HepG2 (cell line): ENCODE data around the gene CPNE5. TPM values are rescaled to one million over a fixed set of nuclear protein-coding genes. Genes with fewer than 3 reads are reported as not detected.

Experiments
- ATAC-seq: fragments of 200-7000 bp; cut with Tn5 transposase; 3 replicates; pipeline ENCODE4 v1.9.1; 2020; ENCODE audit warnings: mild to moderate bottlenecking, moderate library complexity
- BruUV-seq: library from RNA; stranded (reverse); fragments of 400-500 nt; replicated peaks from 2 replicates; lab custom pipeline; 2021; lab: Mats Ljungman, UMichigan
- CTCF ChIA-PET: fragments of 300-600 bp; formaldehyde crosslinking; extraction: SDS; loops from one replicate; lab custom pipeline; 2021; ENCODE audit warnings: low total read pairs, inconsistent platforms, low intra/inter-chr PET ratio; lab: Yijun Ruan, JAX
- POLR2A ChIA-PET: fragments of 350-600 bp; sonication (Branson Sonifier 250); formaldehyde crosslinking; loops from one replicate; lab custom pipeline; 2020; ENCODE audit warnings: antibody characterized with exemption, inconsistent platforms; lab: Yijun Ruan, JAX
- DNase-seq: peaks from one replicate; pipeline ENCODE4 v3.0.0-alpha.2; 2015; ENCODE audit warnings: low spot score
- FAIRE-seq: peaks from 3 replicates; lab custom pipeline; 2011; peaks lifted over from hg19 to GRCh38; lab: Jason Lieb, UNC
- H2AFZ ChIP-seq: one replicate; pipeline ENCODE4 v1.6.1; 2011; ENCODE audit warnings: low read length, inconsistent platforms
- H3K27ac ChIP-seq: fragments of 300-600 bp; 3 replicates; pipeline ENCODE4 v1.8.0; 2011; ENCODE audit warnings: mixed run types, mild to moderate bottlenecking, mixed read lengths, low read length, inconsistent platforms; ENCODE audit not compliant: insufficient read depth; ENCODE audit errors: extremely low read length
- H3K27me3 ChIP-seq, 2 experiments: fragments of 200-600 bp in 1 of 2; 2 replicates in 1 of 2; 3 replicates in 1 of 2; pipeline versions ENCODE4 v1.6.0 to v1.8.0; 2011; ENCODE audit warnings: low read length in 2 of 2, mild to moderate bottlenecking in 2 of 2, moderate library complexity in 2 of 2, inconsistent platforms in 1 of 2; ENCODE audit not compliant: insufficient read depth in 2 of 2, control insufficient read depth in 1 of 2
- H3K36me3 ChIP-seq, 2 experiments: fragments of 200-600 bp in 1 of 2; replicated peaks in 1 of 2; 2 replicates in 1 of 2; 3 replicates in 1 of 2; pipeline versions ENCODE4 v1.5.1 to v1.8.0; 2011; ENCODE audit warnings: low read length in 2 of 2, inconsistent platforms in 1 of 2; ENCODE audit not compliant: insufficient read depth in 2 of 2, control insufficient read depth in 1 of 2
- H3K4me1 ChIP-seq: 2 replicates; pipeline ENCODE4 v1.5.1; 2012; ENCODE audit warnings: low read length, inconsistent platforms; ENCODE audit not compliant: insufficient read depth
- H3K4me2 ChIP-seq: 2 replicates; pipeline ENCODE4 v1.6.0; 2011; ENCODE audit warnings: low read depth, low read length, inconsistent platforms
- H3K4me3 ChIP-seq, 3 experiments: fragments of 200-600 bp in 1 of 3; sonication (generic), shearing (Covaris generic) in 1 of 3; replicated peaks in 1 of 3; 2 replicates each; pipeline ENCODE4 v1.5.1; 2011 to 2016; ENCODE audit warnings: low read length in 3 of 3, inconsistent platforms in 2 of 3, low read depth in 2 of 3, mild to moderate bottlenecking in 2 of 3, control low read depth in 1 of 3, mixed read lengths in 1 of 3; ENCODE audit not compliant: insufficient read depth in 1 of 3
- H3K79me2 ChIP-seq: one replicate; pipeline ENCODE4 v1.6.1; 2011; ENCODE audit warnings: low read length, inconsistent platforms; ENCODE audit not compliant: insufficient read depth
- H3K9ac ChIP-seq: 2 replicates; pipeline ENCODE4 v1.6.0; 2011; ENCODE audit warnings: mild to moderate bottlenecking, low read depth, low read length, inconsistent platforms; ENCODE audit not compliant: insufficient read depth
- H3K9me3 ChIP-seq: 2 replicates; pipeline ENCODE4 v1.5.1; 2012; ENCODE audit warnings: mild to moderate bottlenecking, low read length
- H4K20me1 ChIP-seq: 2 replicates; pipeline ENCODE4 v1.6.0; 2011; ENCODE audit warnings: inconsistent platforms, mild to moderate bottlenecking, low read length, moderate library complexity; ENCODE audit not compliant: insufficient read depth
- ARID5B ChIP-seq: IDR thresholded peaks from 2 replicates; pipeline ENCODE4 v1.4.0; 2020; ENCODE audit warnings: mild to moderate bottlenecking, missing genetic modification reagents
- CAMTA2 ChIP-seq: sonication (generic); formaldehyde crosslinking; IDR thresholded peaks from 2 replicates; pipeline ENCODE4 v1.4.0; 2020; ENCODE audit warnings: mild to moderate bottlenecking, missing genetic modification reagents, borderline replicate concordance
- KDM6A ChIP-seq: IDR thresholded peaks from 2 replicates; pipeline ENCODE4 v1.6.1; 2016; ENCODE audit warnings: low read depth
- PITX1 ChIP-seq: sonication (generic); formaldehyde crosslinking; IDR thresholded peaks from 2 replicates; pipeline ENCODE4 v1.5.1; 2020; ENCODE audit warnings: mild to moderate bottlenecking, missing genetic modification reagents
- SAP130 ChIP-seq: IDR thresholded peaks from 2 replicates; pipeline ENCODE4 v1.6.1; 2016; ENCODE audit warnings: low read depth
- SMAD1 ChIP-seq: sonication (generic); formaldehyde crosslinking; IDR thresholded peaks from 2 replicates; pipeline ENCODE4 v1.4.0; 2020; ENCODE audit warnings: missing genetic modification reagents, low read depth, mild to moderate bottlenecking, borderline replicate concordance
- TFAP4 ChIP-seq: sonication (generic); IDR thresholded peaks from 2 replicates; pipeline ENCODE4 v1.6.1; 2016; ENCODE audit warnings: low read depth, borderline replicate concordance
- ZBED4 ChIP-seq: sonication (generic); formaldehyde crosslinking; IDR thresholded peaks from 2 replicates; pipeline ENCODE4 v1.4.0; 2020; ENCODE audit warnings: missing genetic modification reagents, borderline replicate concordance
- ZBTB1 ChIP-seq: sonication (generic); formaldehyde crosslinking; IDR thresholded peaks from 2 replicates; pipeline ENCODE4 v1.4.0; 2020; ENCODE audit warnings: missing genetic modification reagents, borderline replicate concordance
- ZBTB20 ChIP-seq: sonication (generic); formaldehyde crosslinking; IDR thresholded peaks from 2 replicates; pipeline ENCODE4 v1.8.1; 2023; ENCODE audit warnings: missing genetic modification reagents, low read depth, mild to moderate bottlenecking, borderline replicate concordance
- ZBTB38 ChIP-seq: sonication (generic); formaldehyde crosslinking; IDR thresholded peaks from 2 replicates; pipeline ENCODE4 v1.5.1; 2020; ENCODE audit warnings: mild to moderate bottlenecking, missing genetic modification reagents
- ZFP62 ChIP-seq: sonication (generic); formaldehyde crosslinking; IDR thresholded peaks from 2 replicates; pipeline ENCODE4 v1.4.0; 2020; ENCODE audit warnings: missing genetic modification reagents
- ZNF605 ChIP-seq: sonication (generic); formaldehyde crosslinking; IDR thresholded peaks from 2 replicates; pipeline ENCODE4 v1.8.0; 2022; ENCODE audit warnings: mild to moderate bottlenecking, missing genetic modification reagents
- ZNF652 ChIP-seq: IDR thresholded peaks from 2 replicates; pipeline ENCODE4 v1.6.1; 2016; ENCODE audit warnings: low read depth, borderline replicate concordance
- WGBS: methylation state at CpG from one replicate; pipeline ENCODE4 v1.1.6; 2017; ENCODE audit warnings: low lambda C conversion rate; 5-methylcytosine and 5-hydroxymethylcytosine counted together
- in situ Hi-C: cut with HindIII; loops from 2 replicates; pipeline ENCODE4 v1.10.0; 2017; ENCODE audit warnings: low pct_unique_long_range_greater_than_20kb; ENCODE audit not compliant: extremely low pct_ligation_motif_present
- intact Hi-C: fragments of 100-400 bp; cut with micrococcal nuclease; formaldehyde crosslinking; loops from one replicate; pipeline ENCODE4 v1.10.0; 2022; ENCODE audit not compliant: unreplicated experiment
- polyA plus RNA-seq, 8 experiments: library from polyadenylated mRNA; depleted of rRNA in 3 of 8; stranded (reverse) in 7 of 8; unstranded in 1 of 8; fragments of >200 nt; fragmentation: Illumina TruSeq in 4 of 8; extraction: Trizol in 4 of 8; gene quantifications; 2 replicates each; pipeline versions ENCODE4 v1.2.1 to v1.2.3, GENCODE V29; 2011 to 2016; ENCODE audit warnings: low read depth in 4 of 8, missing spikeins in 1 of 8, mixed read lengths in 1 of 8; ENCODE audit not compliant: insufficient read depth in 1 of 8
- total RNA-seq, 5 experiments: library from RNA; depleted of rRNA; stranded (reverse); fragments of >200 nt; fragmentation: Illumina TruSeq; extraction: Trizol; gene quantifications; 2 replicates each; pipeline ENCODE4 v1.2.3, GENCODE V29; 2016; ENCODE audit warnings: low read depth in 1 of 5

Gene CPNE5
- total and polyA plus RNA-seq, 2 of the 13 experiments (the other 11 are each of a cell fraction or from before 2014, with no cell fraction given), result 0.16 TPM; not detected in 1

GRCh38 chr6:36840432-36841403 is 1.5 kb upstream of the CPNE5 start:
- in situ Hi-C loops, result no loop called here
- BruUV-seq, result no TSS peak
- Histone ChIP-seq H3K27me3 (peaks cover 19 to 38% of the 10 kb centered on the region in 2 experiments), H3K4me3 (peak overlapping the region; percentile 27 to 68 (median 49)), H3K36me3 (no peaks in the 10 kb centered on the region), H3K27ac (no peak overlapping the region), H3K9ac (peak overlapping the region; percentile 41), H2AFZ (no peak overlapping the region), H3K4me2 (peak overlapping the region; percentile 83), H3K79me2 (no peaks in the 10 kb centered on the region), H4K20me1 (no peaks in the 10 kb centered on the region), H3K9me3 (no peaks in the 10 kb centered on the region), H3K4me1 (peaks cover 43% of the 10 kb centered on the region)
- WGBS, result 23% methylated on average over 16 of the region's 44 CpGs
- peak; percentile 60 for FAIRE-seq
- peak; percentile 64 for DNase-seq
- ChIA-PET CTCF (no interaction called here), POLR2A (interaction anchor here (1.5 kb wide), 1 partner anchor 11 kb away, joined by 7 read pairs; no protein-coding TSS in a partner anchor)
- ATAC-seq, result peak; percentile 43
- intact Hi-C loops, result no loop called here
- no peak for TF ChIP-seq ZNF652 (CRISPR knock-in tag)
- TF ChIP-seq PITX1 (CRISPR knock-in tag), result 0 out of 2 replicates have a peak, but pooled peaks have one; percentile 41
- no peak for TF ChIP-seq ZBED4 (CRISPR knock-in tag)
- TF ChIP-seq ZFP62, result 0 out of 2 replicates have a peak, but pooled peaks have one; percentile 43
- TF ChIP-seq TFAP4, result peak; percentile 87; the same call in 1 of the 2 replicates
- TF ChIP-seq SAP130 (CRISPR knock-in tag), result peak; percentile 67
- TF ChIP-seq ARID5B, result 0 out of 2 replicates have a peak, but pooled peaks have one; percentile 33
- TF ChIP-seq ZBTB1 (CRISPR knock-in tag), result no peak
- TF ChIP-seq CAMTA2, result 0 out of 2 replicates have a peak, but pooled peaks have one; percentile 40
- TF ChIP-seq SMAD1, result no peak
- TF ChIP-seq ZBTB38 (CRISPR knock-in tag), result 0 out of 2 replicates have a peak, but pooled peaks have one; percentile 29
- 0 out of 2 replicates have a peak, but pooled peaks have one; percentile 46 for TF ChIP-seq ZBTB20 (CRISPR knock-in tag)
- TF ChIP-seq ZNF605 (CRISPR knock-in tag), result 0 out of 2 replicates have a peak, but pooled peaks have one; percentile 43
- TF ChIP-seq KDM6A, result 0 out of 2 replicates have a peak, but pooled peaks have one; percentile 15
